Vagina (tissue), 2 donors: ENCODE results near the gene TBC1D4. TPM values are rescaled to one million over a fixed set of nuclear protein-coding genes. Genes with fewer than 3 reads are reported as not detected.

Source experiments
- DNase-seq, 2 donors: peaks; one replicate each; pipeline ENCODE4 v3.0.0-alpha.2; 2017; ENCODE audit errors: extremely low spot score in 2 of 2
- H3K27ac ChIP-seq: fragments of 200-600 bp; sonication (generic); one replicate; pipeline ENCODE4 v1.5.1; 2019
- H3K27me3 ChIP-seq: fragments of 200-600 bp; sonication (generic); one replicate; pipeline ENCODE4 v1.5.1; 2019
- H3K36me3 ChIP-seq, 2 donors: fragments of 200-600 bp; sonication (generic); one replicate each; pipeline ENCODE4 v1.5.1; 2017 to 2019
- H3K4me1 ChIP-seq: fragments of 200-600 bp; sonication (generic); one replicate; pipeline ENCODE4 v1.5.1; 2019
- H3K4me3 ChIP-seq, 2 donors: fragments of 200-600 bp; sonication (generic); 1 replicate in 1 of 2; 2 replicates in 1 of 2; pipeline ENCODE4 v1.5.1; 2016 to 2019
- H3K9me3 ChIP-seq: fragments of 200-600 bp; sonication (generic); one replicate; pipeline ENCODE4 v1.5.1; 2019
- POLR2A ChIP-seq, 2 donors: fragments of 450-650 bp; IDR thresholded peaks; one replicate each; pipeline ENCODE4 v1.6.1; 2017; ENCODE audit warnings: antibody characterized with exemption in 2 of 2, mild to moderate bottlenecking in 2 of 2, moderate library complexity in 2 of 2
- POLR2AphosphoS5 ChIP-seq, 2 donors: sonication (generic); formaldehyde crosslinking; IDR thresholded peaks; one replicate each; pipeline ENCODE4 v1.9.0; 2017; ENCODE audit warnings: antibody characterized with exemption in 2 of 2, mild to moderate bottlenecking in 2 of 2, low read depth in 1 of 2; ENCODE audit not compliant: insufficient read depth in 1 of 2
- intact Hi-C: fragments of 100-400 bp; cut with DNase I; formaldehyde crosslinking; loops from one replicate; pipeline ENCODE4 v1.15.1; 2023
- total RNA-seq: library from RNA; depleted of rRNA; stranded (reverse); fragments of >200 nt; gene quantifications from one replicate; pipeline ENCODE4 v1.2.3, GENCODE V29; 2016
- TF ChIP-seq, protein P1 (sequence below), 3 experiments: fragments of 450-650 bp in 2 of 3; fragments of 200-600 bp in 1 of 3; sonication (generic) in 1 of 3; IDR thresholded peaks; one replicate each; pipeline ENCODE4 v1.5.1; 2017 to 2019; ENCODE audit warnings: antibody characterized with exemption in 3 of 3, mild to moderate bottlenecking in 2 of 3, moderate library complexity in 2 of 3

The TBC1D4 gene
- total RNA-seq, 1 donor from 2014 or later: 25.0 TPM

DNA sequence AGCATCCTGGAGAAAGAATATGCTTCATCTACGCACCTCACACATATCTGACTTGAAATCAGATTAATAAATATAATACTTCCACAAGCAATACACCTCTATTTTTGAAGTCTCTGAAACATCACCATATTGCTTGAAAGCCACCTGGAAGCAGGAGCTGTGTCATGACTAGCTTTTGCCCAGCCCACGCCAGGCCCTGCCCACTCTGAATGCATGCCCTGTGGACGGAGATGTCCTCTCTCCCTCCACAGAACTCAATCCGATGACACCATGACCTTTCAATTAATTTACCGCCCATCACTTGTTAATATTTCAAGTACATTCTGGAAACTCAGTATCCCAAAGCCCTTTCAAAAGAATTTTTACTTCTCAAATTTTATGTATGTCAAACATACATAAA, 108.0 kb downstream of the TBC1D4 start:
- no peak for DNase-seq
- Histone ChIP-seq H3K27ac (no peak overlapping the region), H3K9me3 (no peaks in the 10 kb centered on the region), H3K4me1 (no peaks in the 10 kb centered on the region), H3K27me3 (no peaks in the 10 kb centered on the region), H3K4me3 (no peak overlapping the region), H3K36me3 (no peaks in the 10 kb centered on the region)
- intact Hi-C loops: loop anchor here (5.0 kb wide), 2 partner anchors 108 to 163 kb away; partner anchors contain the start of genes COMMD6 and TBC1D4
- TF ChIP-seq POLR2AphosphoS5 (IDR thresholded peaks at IDR 0.05; ENCODE audit: insufficient read depth in 1 of 2, low read depth in 1 of 2) (no peak), POLR2A (IDR thresholded peaks at IDR 0.05) (no peak)
- TF ChIP-seq, protein P1, sequence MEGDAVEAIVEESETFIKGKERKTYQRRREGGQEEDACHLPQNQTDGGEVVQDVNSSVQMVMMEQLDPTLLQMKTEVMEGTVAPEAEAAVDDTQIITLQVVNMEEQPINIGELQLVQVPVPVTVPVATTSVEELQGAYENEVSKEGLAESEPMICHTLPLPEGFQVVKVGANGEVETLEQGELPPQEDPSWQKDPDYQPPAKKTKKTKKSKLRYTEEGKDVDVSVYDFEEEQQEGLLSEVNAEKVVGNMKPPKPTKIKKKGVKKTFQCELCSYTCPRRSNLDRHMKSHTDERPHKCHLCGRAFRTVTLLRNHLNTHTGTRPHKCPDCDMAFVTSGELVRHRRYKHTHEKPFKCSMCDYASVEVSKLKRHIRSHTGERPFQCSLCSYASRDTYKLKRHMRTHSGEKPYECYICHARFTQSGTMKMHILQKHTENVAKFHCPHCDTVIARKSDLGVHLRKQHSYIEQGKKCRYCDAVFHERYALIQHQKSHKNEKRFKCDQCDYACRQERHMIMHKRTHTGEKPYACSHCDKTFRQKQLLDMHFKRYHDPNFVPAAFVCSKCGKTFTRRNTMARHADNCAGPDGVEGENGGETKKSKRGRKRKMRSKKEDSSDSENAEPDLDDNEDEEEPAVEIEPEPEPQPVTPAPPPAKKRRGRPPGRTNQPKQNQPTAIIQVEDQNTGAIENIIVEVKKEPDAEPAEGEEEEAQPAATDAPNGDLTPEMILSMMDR (IDR thresholded peaks at IDR 0.05): no peak

DNA sequence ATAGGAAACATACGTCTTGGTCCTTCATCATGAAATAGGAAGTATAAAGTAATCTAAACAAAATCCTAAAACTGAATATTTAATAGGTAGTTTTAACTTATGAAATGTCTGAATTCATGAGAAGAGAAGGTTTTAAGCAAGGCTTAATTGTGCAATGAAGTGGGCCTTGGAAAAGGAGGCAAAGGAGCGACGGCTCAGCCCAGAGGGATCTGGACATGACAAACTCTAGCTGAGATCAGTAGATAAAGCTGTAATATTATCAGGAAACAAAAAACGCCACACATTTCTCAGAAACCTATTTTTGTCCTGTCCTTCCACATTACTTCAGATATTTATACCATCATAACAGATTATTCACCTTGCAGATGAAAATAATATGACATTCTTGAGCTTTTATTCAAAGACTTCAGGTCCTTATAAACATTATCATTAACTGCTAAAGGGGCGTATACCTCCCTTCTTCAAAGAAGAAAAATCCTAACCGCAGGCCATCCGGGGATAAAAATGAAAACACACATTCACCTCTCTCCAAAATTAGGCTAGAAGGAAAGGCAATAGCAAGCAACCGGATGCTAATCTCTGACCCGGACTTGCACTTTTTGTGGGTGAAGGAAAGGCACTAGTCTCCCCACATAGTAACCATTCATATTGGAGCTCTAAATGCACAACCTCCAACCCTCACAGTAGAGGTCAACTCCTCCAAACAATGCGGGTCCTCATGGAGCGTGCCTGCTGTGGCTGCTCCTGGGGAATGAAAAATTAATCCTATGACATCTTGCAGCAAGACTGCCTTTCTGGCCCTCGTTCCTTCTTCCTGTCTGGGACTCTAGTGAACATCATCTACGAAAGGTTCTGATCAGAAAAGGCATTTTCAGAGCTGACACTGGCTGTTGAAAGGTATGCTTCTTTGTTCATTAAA, 108.8 kb downstream of the TBC1D4 start:
- intact Hi-C loops: loop anchor here (5.0 kb wide), 2 partner anchors 109 to 164 kb away; partner anchors contain the start of genes COMMD6 and TBC1D4
- Histone ChIP-seq H3K4me1 (peaks cover 7% of the 10 kb centered on the region), H3K27me3 (no peaks in the 10 kb centered on the region), H3K27ac (peak overlapping the region; percentile 9), H3K4me3 (no peak overlapping the region), H3K36me3 (no peaks in the 10 kb centered on the region), H3K9me3 (no peaks in the 10 kb centered on the region)
- no peak for TF ChIP-seq POLR2AphosphoS5 (IDR thresholded peaks at IDR 0.05; ENCODE audit: insufficient read depth in 1 of 2, low read depth in 1 of 2)
- TF ChIP-seq, protein P1 (IDR thresholded peaks at IDR 0.05): no peak
- no peak for TF ChIP-seq POLR2A (IDR thresholded peaks at IDR 0.05)
- no peak for DNase-seq

DNA sequence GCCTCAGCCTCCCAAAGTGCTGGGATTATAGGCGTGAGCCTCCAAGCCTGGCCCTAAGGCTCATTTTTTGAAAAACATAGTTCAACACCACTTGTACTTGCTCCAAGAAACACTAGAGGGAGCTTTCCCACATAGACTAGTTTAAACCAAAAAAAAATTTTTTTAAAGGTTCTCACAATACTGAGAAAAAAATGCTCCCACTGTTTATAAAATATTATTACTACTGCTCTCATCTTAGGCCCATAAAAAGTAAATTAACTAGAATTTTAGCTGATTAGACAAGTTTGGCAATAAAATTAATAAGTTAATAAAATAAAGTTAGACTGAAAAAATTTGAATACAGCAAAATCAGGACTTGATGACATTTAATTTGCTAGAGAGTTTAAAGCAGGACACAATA, 109.5 kb downstream of the TBC1D4 start:
- Histone ChIP-seq H3K4me1 (peaks cover 10% of the 10 kb centered on the region), H3K9me3 (no peaks in the 10 kb centered on the region), H3K27me3 (no peaks in the 10 kb centered on the region), H3K4me3 (no peak overlapping the region), H3K36me3 (no peaks in the 10 kb centered on the region), H3K27ac (peak overlapping the region; percentile 9)
- TF ChIP-seq, protein P1 (IDR thresholded peaks at IDR 0.05): peak in 2 of 3 experiments; percentile 63 to 73
- TF ChIP-seq POLR2A (IDR thresholded peaks at IDR 0.05): no peak
- intact Hi-C loops: loop anchor here (5.0 kb wide), 2 partner anchors 110 to 165 kb away; partner anchors contain the start of genes COMMD6 and TBC1D4
- DNase-seq: no peak

DNA sequence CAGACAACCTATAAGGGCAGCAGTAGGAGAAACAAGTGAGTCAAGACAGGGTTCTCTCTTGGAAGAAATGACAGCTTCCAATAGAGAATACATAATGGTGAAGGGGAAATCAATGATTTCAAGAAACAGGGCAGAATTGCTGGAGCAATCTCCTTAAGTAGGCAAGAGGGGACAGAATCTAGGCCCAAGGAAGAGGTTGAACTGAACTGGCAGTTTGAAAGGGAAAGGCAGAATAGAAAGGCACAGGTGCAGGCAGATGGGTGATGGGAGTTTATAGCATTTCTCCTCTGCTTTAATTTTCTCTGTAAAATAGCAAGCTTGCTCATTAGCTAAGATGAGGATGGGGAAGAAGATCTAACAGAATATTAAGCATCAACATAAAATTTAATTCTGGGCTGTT, 110.8 kb downstream of the TBC1D4 start:
- Histone ChIP-seq H3K9me3 (no peaks in the 10 kb centered on the region), H3K4me1 (peaks cover 10% of the 10 kb centered on the region), H3K27me3 (no peaks in the 10 kb centered on the region), H3K36me3 (no peaks in the 10 kb centered on the region), H3K27ac (no peak overlapping the region), H3K4me3 (no peak overlapping the region)
- intact Hi-C loops: loop anchor here (5.0 kb wide), 2 partner anchors 111 to 166 kb away; partner anchors contain the start of genes COMMD6 and TBC1D4
- DNase-seq: no peak
- TF ChIP-seq POLR2A (IDR thresholded peaks at IDR 0.05) (no peak), POLR2AphosphoS5 (IDR thresholded peaks at IDR 0.05; ENCODE audit: insufficient read depth in 1 of 2, low read depth in 1 of 2) (no peak)
- TF ChIP-seq, protein P1 (IDR thresholded peaks at IDR 0.05): no peak

DNA sequence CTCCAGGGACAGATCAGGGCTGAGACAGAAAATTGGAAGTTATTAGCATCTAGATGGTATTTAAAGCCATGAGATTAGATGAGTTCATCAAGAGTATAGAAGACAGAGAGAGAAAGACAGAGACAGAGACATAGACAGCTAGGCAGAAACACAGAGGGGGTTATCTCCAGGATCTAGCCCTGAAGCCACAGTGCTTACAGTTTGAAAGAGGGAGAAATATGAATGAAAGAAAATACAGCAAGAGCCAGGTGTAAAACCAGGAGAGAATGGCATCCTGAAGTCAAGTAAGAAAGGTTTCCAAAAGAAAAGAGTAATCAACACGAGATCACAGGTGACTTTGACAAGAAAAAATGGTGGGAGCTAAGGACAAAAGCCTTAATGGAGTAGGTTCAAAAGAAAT, 111.2 kb downstream of the TBC1D4 start:
- Histone ChIP-seq H3K4me1 (peaks cover 10% of the 10 kb centered on the region), H3K4me3 (no peak overlapping the region), H3K27me3 (no peaks in the 10 kb centered on the region), H3K27ac (no peak overlapping the region), H3K9me3 (no peaks in the 10 kb centered on the region), H3K36me3 (no peaks in the 10 kb centered on the region)
- TF ChIP-seq POLR2AphosphoS5 (IDR thresholded peaks at IDR 0.05; ENCODE audit: insufficient read depth in 1 of 2, low read depth in 1 of 2) (no peak), POLR2A (IDR thresholded peaks at IDR 0.05) (no peak)
- TF ChIP-seq, protein P1 (IDR thresholded peaks at IDR 0.05): no peak
- intact Hi-C loops: loop anchor here (5.0 kb wide), 2 partner anchors 112 to 167 kb away; partner anchors contain the start of genes COMMD6 and TBC1D4
- DNase-seq: no peak
